Activated CD8-positive, alpha-beta memory T cell treated with anti-CD3 and anti-CD28 coated beads, Interleukin-2, amount 10 ng/mL, durations not matched to agents 7 days and 5 days (primary cell): ENCODE measurements around the gene OTOP1. TPM values are rescaled to one million over a fixed set of nuclear protein-coding genes. Genes with fewer than 3 reads are reported as not detected.
"Not testable (repeated sequence)": the region's sequence is repeated elsewhere in the genome, so short reads cannot be mapped to it uniquely, and the experiment has no call there.

Source experiments
- ATAC-seq: fragments of 150-1000 bp; cut with Tn5 transposase; one replicate; pipeline ENCODE4 v1.10.0; 2021; ENCODE audit warnings: moderate library complexity
- CTCF ChIA-PET: fragments of 350-600 bp; sonication (Branson Sonifier 250); formaldehyde crosslinking; loops from one replicate; lab custom pipeline; 2021; ENCODE audit warnings: antibody characterized with exemption; lab: Charles Lee
- DNase-seq: peaks from one replicate; pipeline ENCODE4 v3.0.0-alpha.2; 2020
- H3K27ac Mint-ChIP-seq: one replicate; pipeline ENCODE4 v1.8.0; 2021; ENCODE audit warnings: mild to moderate bottlenecking, mixed read lengths
- H3K27me3 Mint-ChIP-seq: one replicate; pipeline ENCODE4 v1.8.0; 2021; ENCODE audit warnings: mixed read lengths
- H3K36me3 Mint-ChIP-seq: one replicate; pipeline ENCODE4 v1.8.0; 2021; ENCODE audit warnings: mild to moderate bottlenecking, mixed read lengths
- H3K4me1 Mint-ChIP-seq: one replicate; pipeline ENCODE4 v1.8.0; 2021; ENCODE audit warnings: mixed read lengths
- H3K4me3 Mint-ChIP-seq: one replicate; pipeline ENCODE4 v1.8.0; 2021; ENCODE audit warnings: mild to moderate bottlenecking, moderate library complexity, mixed read lengths
- H3K9me3 Mint-ChIP-seq: one replicate; pipeline ENCODE4 v1.8.0; 2022; ENCODE audit warnings: low read depth, mixed read lengths
- total RNA-seq, 2 experiments: library from RNA; stranded (reverse); gene quantifications; one replicate each; pipeline ENCODE4 v1.2.3, GENCODE V29; 2021

OTOP1 gene
- total RNA-seq, 2 experiments from 2014 or later = not detected

DNA sequence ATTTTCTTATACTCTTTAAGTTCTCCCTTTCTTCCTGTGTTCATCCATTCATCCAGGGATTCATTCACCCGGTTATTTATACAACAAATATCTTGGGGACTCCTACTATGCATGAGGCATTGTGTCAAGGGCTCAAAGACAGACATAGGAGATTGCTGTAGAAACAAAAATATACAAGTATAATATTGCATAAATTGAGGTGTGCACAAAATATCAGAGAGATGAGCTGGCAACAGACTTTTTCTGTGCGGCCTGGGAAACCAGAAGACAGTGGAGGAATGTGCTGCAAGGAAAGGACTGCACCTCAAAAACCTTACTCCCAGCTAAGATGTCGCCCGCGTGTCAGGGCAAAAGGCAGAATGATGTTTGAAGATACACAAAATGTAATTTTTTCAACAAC lies 9.6 kb downstream of the OTOP1 start:
- H3K9me3 Mint-ChIP-seq = no peaks in the 10 kb centered on the region
- H3K27ac Mint-ChIP-seq = no peak overlapping the region
- no peak overlapping the region for H3K4me3 Mint-ChIP-seq
- H3K4me1 Mint-ChIP-seq = no peaks in the 10 kb centered on the region
- H3K27me3 Mint-ChIP-seq = peaks cover 29% of the 10 kb centered on the region
- CTCF ChIA-PET = no interaction called here
- no peak for DNase-seq
- no peak for ATAC-seq
- no peaks in the 10 kb centered on the region for H3K36me3 Mint-ChIP-seq

DNA sequence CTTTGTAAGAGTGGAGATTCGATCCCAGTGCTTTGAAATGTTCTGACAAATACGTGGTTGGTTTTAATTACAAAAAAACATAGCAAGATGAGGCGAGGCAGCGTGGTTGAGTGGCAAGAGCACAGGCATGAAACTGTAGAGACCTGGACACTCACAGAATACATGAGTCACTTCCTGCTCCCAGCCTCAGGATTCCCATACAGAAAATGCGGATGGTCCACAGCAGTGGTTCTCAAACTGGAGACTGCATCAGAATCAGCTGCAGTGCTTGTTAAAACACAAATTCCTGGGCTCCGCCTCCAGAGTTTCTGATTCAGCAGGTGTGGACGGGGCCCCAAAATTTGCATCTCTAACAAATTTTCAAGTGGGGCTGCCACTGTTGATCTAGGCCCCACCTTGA lies 10.1 kb downstream of the OTOP1 start:
- H3K27ac Mint-ChIP-seq = no peak overlapping the region
- CTCF ChIA-PET = no interaction called here
- no peaks in the 10 kb centered on the region for H3K36me3 Mint-ChIP-seq
- H3K4me3 Mint-ChIP-seq = no peak overlapping the region
- ATAC-seq (no peak), DNase-seq (no peak)
- peaks cover 26% of the 10 kb centered on the region for H3K27me3 Mint-ChIP-seq
- no peaks in the 10 kb centered on the region for H3K9me3 Mint-ChIP-seq
- H3K4me1 Mint-ChIP-seq = no peaks in the 10 kb centered on the region

DNA sequence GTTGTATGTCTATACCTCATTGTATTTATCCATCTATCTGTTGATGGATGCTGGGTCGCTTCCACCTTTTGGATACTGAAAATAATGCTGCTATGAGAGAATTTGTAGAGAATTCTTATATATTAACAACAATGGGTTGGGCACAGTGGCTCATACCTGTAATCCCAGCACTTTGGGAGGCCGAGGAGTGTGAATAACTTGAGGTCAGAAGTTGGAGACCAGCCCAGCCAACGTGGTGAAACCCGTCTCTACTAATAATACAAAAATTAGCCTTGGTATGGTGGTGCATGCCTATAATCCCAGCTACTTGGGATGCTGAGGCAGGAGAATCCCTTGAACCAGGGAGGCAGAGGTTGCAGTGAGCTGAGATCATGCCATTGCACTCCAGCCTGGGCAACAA lies 13.1 kb downstream of the OTOP1 start:
- H3K4me3 Mint-ChIP-seq, DNase-seq, ATAC-seq, H3K36me3 Mint-ChIP-seq, H3K9me3 Mint-ChIP-seq, H3K4me1 Mint-ChIP-seq, H3K27ac Mint-ChIP-seq, CTCF ChIA-PET: not testable (repeated sequence)
- H3K27me3 Mint-ChIP-seq = peaks cover 43% of the 10 kb centered on the region

DNA sequence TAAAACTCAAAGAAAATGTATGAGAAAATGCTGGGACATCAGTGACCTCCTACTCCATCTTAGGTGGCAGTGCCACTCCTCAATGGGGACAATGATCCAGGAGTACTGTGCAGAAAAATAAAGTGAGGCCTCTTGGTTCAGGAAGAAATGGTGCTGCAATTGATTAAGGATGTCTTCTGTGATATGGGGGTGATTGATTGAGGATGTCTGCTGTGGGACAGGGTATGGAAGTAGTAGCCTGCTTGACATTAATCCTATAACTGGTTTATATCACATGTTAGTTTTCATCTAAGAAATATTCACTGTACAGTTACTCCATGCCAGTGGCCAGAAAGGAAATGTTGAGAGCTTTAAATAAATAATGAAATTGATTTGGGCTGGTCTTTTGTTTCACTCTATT lies 20.5 kb downstream of the OTOP1 start:
- no peaks in the 10 kb centered on the region for H3K4me1 Mint-ChIP-seq
- no peak overlapping the region for H3K4me3 Mint-ChIP-seq
- no peak overlapping the region for H3K27ac Mint-ChIP-seq
- H3K27me3 Mint-ChIP-seq = peaks cover 55% of the 10 kb centered on the region
- H3K9me3 Mint-ChIP-seq = no peaks in the 10 kb centered on the region
- CTCF ChIA-PET = no interaction called here
- no peaks in the 10 kb centered on the region for H3K36me3 Mint-ChIP-seq
- DNase-seq (no peak), ATAC-seq (no peak)

DNA sequence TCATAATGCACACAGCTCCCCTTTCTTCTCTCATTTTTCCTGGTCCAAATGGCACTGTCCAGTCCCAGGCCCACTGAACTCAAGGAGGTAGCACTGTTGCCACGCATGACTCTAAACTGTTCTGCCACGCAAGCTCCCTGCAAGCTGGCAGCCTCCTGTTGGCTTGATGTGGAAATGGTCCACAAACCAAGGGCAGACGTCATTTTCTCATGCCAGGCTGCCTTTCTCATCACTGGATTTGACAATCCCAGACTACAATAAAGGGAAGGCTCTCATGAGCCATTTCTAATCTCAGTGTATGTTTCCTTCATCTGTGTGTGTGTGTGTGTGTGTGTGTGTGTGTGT lies 22.4 kb downstream of the OTOP1 start:
- CTCF ChIA-PET = no interaction called here
- Mint-ChIP-seq H3K36me3 (no peaks in the 10 kb centered on the region), H3K27ac (no peak overlapping the region), H3K4me1 (no peaks in the 10 kb centered on the region), H3K9me3 (no peaks in the 10 kb centered on the region), H3K27me3 (peaks cover 41% of the 10 kb centered on the region), H3K4me3 (no peak overlapping the region)
- ATAC-seq = no peak
- no peak for DNase-seq

DNA sequence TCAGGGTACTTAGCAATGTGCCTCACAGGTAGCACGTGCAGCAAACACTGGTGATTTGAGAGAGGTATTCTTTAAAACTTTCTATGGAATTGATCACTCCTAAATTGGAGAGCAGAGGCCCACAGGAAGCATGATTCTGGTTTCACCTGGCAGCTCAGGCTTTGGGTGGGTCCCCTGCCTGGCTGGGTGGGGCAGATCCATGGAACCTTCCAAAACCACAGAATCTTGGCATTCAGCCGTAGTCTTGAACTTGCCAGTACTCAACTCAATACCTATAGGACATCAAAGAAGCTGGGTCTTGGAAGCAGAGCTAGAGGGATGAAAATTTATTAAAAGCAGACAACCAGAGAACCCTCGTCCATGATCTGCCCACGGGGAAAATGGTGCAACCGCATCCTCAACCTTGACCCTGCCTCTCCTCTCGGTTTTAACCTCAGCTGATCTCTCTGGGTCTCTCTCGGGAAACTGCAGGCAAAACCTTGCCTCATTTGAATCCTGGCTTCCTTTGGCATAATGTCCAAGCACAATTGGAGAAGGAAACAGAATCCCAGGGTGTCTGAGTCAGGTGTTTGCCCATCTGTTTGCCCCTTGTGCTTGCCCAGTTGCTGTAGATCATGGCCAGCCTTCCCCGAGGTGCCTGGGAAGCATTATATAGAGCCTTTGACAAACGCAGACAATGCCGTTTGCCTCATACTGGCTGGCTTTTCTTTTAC lies 22.9 kb downstream of the OTOP1 start:
- H3K4me3 Mint-ChIP-seq = no peak overlapping the region
- CTCF ChIA-PET = no interaction called here
- no peak overlapping the region for H3K27ac Mint-ChIP-seq
- no peaks in the 10 kb centered on the region for H3K4me1 Mint-ChIP-seq
- peaks cover 39% of the 10 kb centered on the region for H3K27me3 Mint-ChIP-seq
- H3K9me3 Mint-ChIP-seq = no peaks in the 10 kb centered on the region
- ATAC-seq = no peak
- DNase-seq = no peak
- H3K36me3 Mint-ChIP-seq = no peaks in the 10 kb centered on the region

DNA sequence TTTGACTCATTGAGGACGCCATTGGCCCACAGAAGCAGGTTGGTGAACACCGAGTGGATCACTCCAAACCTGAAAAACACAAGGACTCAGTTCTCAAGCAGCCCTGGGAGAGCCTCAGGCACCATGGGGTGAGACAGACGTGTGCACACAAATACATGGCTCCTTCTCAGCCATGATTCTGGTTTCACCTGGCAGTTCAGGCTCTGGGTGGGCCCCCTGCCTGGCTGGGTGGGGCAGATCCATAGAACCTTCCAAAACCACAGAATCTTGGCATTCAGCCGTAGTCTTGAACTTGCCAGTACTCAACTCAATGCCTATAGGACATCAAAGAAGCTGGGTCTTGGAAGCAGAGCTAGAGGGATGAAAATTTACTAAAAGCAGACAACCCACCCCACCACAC lies 24.2 kb downstream of the OTOP1 start:
- CTCF ChIA-PET = no interaction called here
- H3K27ac Mint-ChIP-seq = no peak overlapping the region
- DNase-seq (no peak), ATAC-seq (no peak)
- no peak overlapping the region for H3K4me3 Mint-ChIP-seq
- H3K4me1 Mint-ChIP-seq = no peaks in the 10 kb centered on the region
- H3K36me3 Mint-ChIP-seq = no peaks in the 10 kb centered on the region
- H3K9me3 Mint-ChIP-seq = no peaks in the 10 kb centered on the region
- H3K27me3 Mint-ChIP-seq = peaks cover 31% of the 10 kb centered on the region

DNA sequence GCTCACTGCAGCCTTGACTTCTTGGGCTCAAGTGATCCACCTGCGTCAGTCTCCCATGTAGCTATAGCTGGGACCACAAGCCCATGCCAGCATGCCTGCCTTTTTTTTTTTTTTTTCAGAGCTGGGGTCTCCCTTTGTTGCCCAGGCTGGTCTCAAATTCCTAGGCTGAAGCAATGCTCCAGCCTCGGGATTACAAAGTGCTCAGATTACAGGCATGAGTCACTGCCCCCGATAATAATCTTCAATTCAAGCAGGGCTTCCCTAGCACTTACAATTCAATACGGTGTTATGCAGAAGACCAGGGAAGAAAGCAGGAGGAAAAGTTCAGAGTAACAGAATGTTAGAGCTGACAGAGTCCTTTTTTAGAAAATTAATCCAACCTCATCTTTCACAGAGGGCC lies 26.1 kb downstream of the OTOP1 start:
- H3K36me3 Mint-ChIP-seq = no peaks in the 10 kb centered on the region
- no peaks in the 10 kb centered on the region for H3K4me1 Mint-ChIP-seq
- H3K9me3 Mint-ChIP-seq = no peaks in the 10 kb centered on the region
- CTCF ChIA-PET = no interaction called here
- H3K27ac Mint-ChIP-seq = no peak overlapping the region
- no peak overlapping the region for H3K4me3 Mint-ChIP-seq
- DNase-seq (no peak), ATAC-seq (no peak)
- H3K27me3 Mint-ChIP-seq = peaks cover 18% of the 10 kb centered on the region

DNA sequence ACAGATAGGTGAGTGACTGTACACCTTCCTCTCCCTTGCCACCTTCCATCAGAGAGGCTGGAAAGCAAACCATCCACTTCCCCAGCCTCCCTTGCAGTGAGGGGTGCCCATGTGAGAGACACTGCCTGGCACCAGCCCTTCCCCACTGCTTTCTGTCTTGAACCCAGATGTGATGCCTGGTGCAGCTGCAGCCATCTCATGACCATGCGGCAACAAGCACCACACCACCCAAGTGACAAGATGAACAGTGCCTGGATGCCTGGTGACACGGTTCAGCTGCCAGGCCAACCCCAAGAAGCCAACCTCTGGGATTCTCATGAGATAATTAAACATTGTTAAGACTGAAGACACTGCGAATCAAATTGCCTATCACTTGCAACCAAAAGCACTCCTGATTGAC lies 31.4 kb downstream of the OTOP1 start:
- CTCF ChIA-PET = interaction anchor here (2.4 kb wide), 1 partner anchor 12 kb away, joined by 7 read pairs; no protein-coding TSS in a partner anchor
- peaks cover 12% of the 10 kb centered on the region for H3K27me3 Mint-ChIP-seq
- H3K4me3 Mint-ChIP-seq = no peak overlapping the region
- H3K9me3 Mint-ChIP-seq = no peaks in the 10 kb centered on the region
- no peak overlapping the region for H3K27ac Mint-ChIP-seq
- no peaks in the 10 kb centered on the region for H3K36me3 Mint-ChIP-seq
- no peaks in the 10 kb centered on the region for H3K4me1 Mint-ChIP-seq
- ATAC-seq = no peak
- DNase-seq = no peak

DNA sequence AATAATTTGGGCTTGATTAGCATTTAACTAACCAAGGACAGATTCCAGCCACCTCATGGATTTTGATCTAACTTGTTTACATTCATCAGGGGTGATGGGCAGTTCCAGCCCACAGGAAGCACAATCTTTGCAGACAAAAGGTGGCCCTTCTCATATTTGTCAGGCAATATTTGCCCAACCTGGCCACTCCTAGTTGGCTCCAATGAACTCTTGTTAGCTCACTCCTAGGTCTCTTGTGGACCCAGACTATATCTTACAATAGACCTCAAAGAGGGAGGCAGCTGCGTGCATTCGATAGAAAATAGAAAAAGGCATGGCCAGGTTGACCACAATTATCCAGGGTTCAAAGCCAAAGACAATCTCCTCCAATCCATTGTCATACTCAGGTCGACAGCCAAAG lies 38.2 kb downstream of the OTOP1 start:
- H3K4me3 Mint-ChIP-seq, H3K4me1 Mint-ChIP-seq, H3K27ac Mint-ChIP-seq, H3K36me3 Mint-ChIP-seq, CTCF ChIA-PET, ATAC-seq, H3K9me3 Mint-ChIP-seq, DNase-seq: not testable (repeated sequence)
- H3K27me3 Mint-ChIP-seq = peaks cover 25% of the 10 kb centered on the region

DNA sequence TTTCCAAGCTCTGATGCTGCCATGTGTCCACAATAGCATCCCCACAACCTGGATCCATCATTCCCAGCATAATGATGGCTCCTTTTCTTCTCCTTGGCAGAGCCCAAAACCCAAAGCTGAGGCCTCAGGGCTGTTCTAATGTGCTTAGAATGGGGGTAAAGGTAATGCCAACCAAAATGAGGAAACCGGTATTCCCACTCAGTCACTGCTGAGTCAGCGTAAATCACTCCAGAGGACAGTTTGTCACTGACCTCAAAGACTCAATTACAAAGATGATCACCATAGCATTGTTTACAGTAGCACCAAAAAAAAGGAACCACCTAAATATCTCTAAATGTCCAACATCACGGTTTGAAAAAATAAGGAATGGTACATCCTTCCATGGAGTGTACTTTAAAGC lies 41.2 kb downstream of the OTOP1 start:
- H3K27ac Mint-ChIP-seq = no peak overlapping the region
- ATAC-seq = no peak
- DNase-seq = no peak
- CTCF ChIA-PET = no interaction called here
- H3K9me3 Mint-ChIP-seq = no peaks in the 10 kb centered on the region
- no peak overlapping the region for H3K4me3 Mint-ChIP-seq
- H3K4me1 Mint-ChIP-seq = no peaks in the 10 kb centered on the region
- no peaks in the 10 kb centered on the region for H3K36me3 Mint-ChIP-seq
- peaks cover 24% of the 10 kb centered on the region for H3K27me3 Mint-ChIP-seq

DNA sequence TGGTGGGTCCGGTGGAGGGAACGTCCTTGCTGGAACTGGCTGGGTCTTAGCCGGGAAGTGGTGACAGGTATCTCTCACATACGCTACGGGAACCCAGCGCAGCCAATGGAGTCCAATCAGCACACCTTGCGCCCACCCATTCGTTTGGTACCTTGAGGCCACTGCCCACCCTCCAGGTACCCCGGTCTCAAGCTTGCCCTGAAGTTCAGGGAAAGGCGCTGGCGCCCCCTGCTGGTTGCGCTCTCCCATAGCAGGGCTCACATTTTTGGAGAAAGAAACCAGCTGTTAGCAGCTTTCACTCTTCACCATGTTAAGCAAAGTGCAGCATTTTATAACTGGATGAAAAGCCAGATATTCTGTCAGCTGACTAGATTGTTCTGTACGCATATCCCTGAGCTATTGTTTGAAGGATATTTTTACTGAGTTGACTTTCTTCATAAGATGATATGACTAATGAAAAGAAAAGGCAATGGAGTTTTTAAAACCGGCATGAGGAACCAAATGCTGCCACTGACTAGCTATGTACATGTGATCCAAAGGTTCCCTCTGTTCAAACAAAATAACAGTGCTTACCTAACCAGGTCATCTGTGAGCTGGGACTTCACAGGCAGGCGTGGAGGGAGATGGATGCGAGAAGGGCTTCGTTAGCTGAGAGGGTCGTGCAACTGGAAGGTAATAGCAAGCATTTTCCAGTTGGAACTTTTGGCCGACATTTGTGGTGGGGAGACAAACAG lies 43.7 kb downstream of the OTOP1 start:
- CTCF ChIA-PET = interaction anchor here (0.6 to 1.2 kb wide), 8 partner anchors 8 to 165 kb away, joined by 3 to 7 read pairs (median 3); no protein-coding TSS in a partner anchor
- H3K36me3 Mint-ChIP-seq = no peaks in the 10 kb centered on the region
- H3K27ac Mint-ChIP-seq = no peak overlapping the region
- no peaks in the 10 kb centered on the region for H3K4me1 Mint-ChIP-seq
- no peak overlapping the region for H3K4me3 Mint-ChIP-seq
- DNase-seq (peak; percentile 44), ATAC-seq (no peak)
- H3K27me3 Mint-ChIP-seq = peaks cover 22% of the 10 kb centered on the region
- H3K9me3 Mint-ChIP-seq = no peaks in the 10 kb centered on the region

DNA sequence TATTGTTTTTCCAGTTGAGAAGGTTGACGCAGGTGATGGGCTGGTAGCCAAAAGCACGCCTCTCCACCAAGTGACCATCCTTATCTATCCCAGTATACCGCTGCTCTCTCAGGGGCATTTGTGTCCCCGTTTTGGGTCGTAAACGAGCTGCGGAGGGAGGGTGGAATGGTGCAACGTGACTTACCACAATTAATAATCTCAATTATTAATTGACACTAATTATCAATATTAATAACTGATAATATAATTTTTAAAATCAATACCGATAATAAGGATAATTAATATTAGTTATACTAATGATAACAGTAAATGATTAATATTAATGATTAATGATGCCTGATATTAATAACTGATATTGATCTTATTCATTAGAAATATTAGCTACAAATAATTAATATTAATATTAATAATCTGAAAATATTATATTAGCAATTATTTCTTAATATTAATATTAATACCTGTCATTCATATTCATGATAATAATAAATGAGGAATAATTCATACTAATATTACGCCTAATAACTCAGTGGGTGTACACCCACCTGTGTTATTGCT lies 56.1 kb downstream of the OTOP1 start:
- no peak overlapping the region for H3K27ac Mint-ChIP-seq
- ATAC-seq (no peak), DNase-seq (no peak)
- H3K36me3 Mint-ChIP-seq = no peaks in the 10 kb centered on the region
- H3K27me3 Mint-ChIP-seq = peaks cover 2% of the 10 kb centered on the region
- no peaks in the 10 kb centered on the region for H3K4me1 Mint-ChIP-seq
- H3K9me3 Mint-ChIP-seq = no peaks in the 10 kb centered on the region
- H3K4me3 Mint-ChIP-seq = no peak overlapping the region
- CTCF ChIA-PET = interaction anchor here (0.5 kb wide), 1 partner anchor 165 kb away, joined by 3 read pairs; no protein-coding TSS in a partner anchor
